K562 (cell line): ENCODE results near the gene HSPB2. TPM values are rescaled to one million over a fixed set of nuclear protein-coding genes. Genes with fewer than 3 reads are reported as not detected.
A peak's percentile ranks its signal among the peaks of the same experiment; 100 is the strongest.

Experiments
- BRF1 ChIP-seq: IDR thresholded peaks from 3 replicates; pipeline ENCODE4 v1.6.1; 2011; ENCODE audit warnings: borderline replicate concordance, mild to moderate bottlenecking; ENCODE audit not compliant: insufficient read length; ENCODE audit errors: extremely low read depth
- CBFA2T3 ChIP-seq: fragments of 450-650 bp; IDR thresholded peaks from 2 replicates; pipeline ENCODE4 v1.6.1; 2017
- CHD2 ChIP-seq: IDR thresholded peaks from 2 replicates; pipeline ENCODE4 v1.6.1; 2011; ENCODE audit warnings: low read depth, low read length
- DACH1 ChIP-seq: fragments of 450-650 bp; IDR thresholded peaks from 2 replicates; pipeline ENCODE4 v1.6.1; 2018; ENCODE audit not compliant: partially characterized antibody
- ETV6 ChIP-seq, 3 experiments: fragments of 150-350 bp in 1 of 3; sonication (generic) in 1 of 3; formaldehyde crosslinking in 1 of 3; IDR thresholded peaks; 2 replicates each; pipeline versions ENCODE4 v1.6.1 to v1.8.0; 2014 to 2022; ENCODE audit warnings: borderline replicate concordance in 2 of 3, low read depth in 2 of 3, antibody characterized with exemption in 1 of 3, low read length in 1 of 3, mild to moderate bottlenecking in 1 of 3, missing genetic modification reagents in 1 of 3
- GABPB2 ChIP-seq: fragments of 250-450 bp; sonication (Bioruptor Pico); conservative IDR thresholded peaks from 2 replicates; pipeline ENCODE4 v1.5.1; 2021; ENCODE audit warnings: mild to moderate bottlenecking
- MAZ ChIP-seq, 2 experiments: fragments of 450-650 bp in 1 of 2; sonication (generic) in 1 of 2; formaldehyde crosslinking; IDR thresholded peaks in 1 of 2; conservative IDR thresholded peaks in 1 of 2; 2 replicates each; pipeline versions ENCODE4 v1.4.0 to v1.5.0; 2020; ENCODE audit warnings: mild to moderate bottlenecking in 1 of 2, missing genetic modification reagents in 1 of 2
- MCM2 ChIP-seq: fragments of 450-650 bp; IDR thresholded peaks from 2 replicates; pipeline ENCODE4 v1.6.1; 2017; ENCODE audit warnings: low read depth, mild to moderate bottlenecking
- MTA3 ChIP-seq: fragments of 450-650 bp; formaldehyde crosslinking; IDR thresholded peaks from 2 replicates; pipeline ENCODE4 v1.6.1; 2017; ENCODE audit warnings: mild to moderate bottlenecking, borderline replicate concordance
- NR1H2 ChIP-seq: sonication (generic); formaldehyde crosslinking; IDR thresholded peaks from 2 replicates; pipeline ENCODE4 v1.4.0; 2020; ENCODE audit warnings: mild to moderate bottlenecking, missing genetic modification reagents
- RAD51 ChIP-seq: fragments of 450-650 bp; IDR thresholded peaks from 2 replicates; pipeline ENCODE4 v1.7.1; 2016; ENCODE audit warnings: low read depth, mild to moderate bottlenecking, borderline replicate concordance
- SNRNP70 ChIP-seq: fragments of 200-400 bp; formaldehyde crosslinking; optimal IDR thresholded peaks from 2 replicates; pipeline ENCODE3; 2017; ENCODE audit warnings: low read depth, low read length
- SP2 ChIP-seq: IDR thresholded peaks from 2 replicates; pipeline ENCODE4 v1.6.1; 2011; ENCODE audit warnings: mild to moderate bottlenecking, low read depth, low read length, moderate library complexity; ENCODE audit not compliant: poor library complexity, severe bottlenecking; ENCODE audit errors: extremely low read depth
- TEAD2 ChIP-seq: fragments of 450-650 bp; IDR thresholded peaks from 2 replicates; pipeline ENCODE4 v1.6.1; 2016; ENCODE audit warnings: missing genetic modification characterization, control low read depth, missing compliant biosample characterization
- ZNF232 ChIP-seq: sonication (generic); formaldehyde crosslinking; IDR thresholded peaks from 2 replicates; pipeline ENCODE4 v1.8.0; 2022; ENCODE audit warnings: mild to moderate bottlenecking, missing genetic modification reagents
- ZNF354B ChIP-seq: fragments of 250-450 bp; sonication (Bioruptor Pico); IDR thresholded peaks from 2 replicates; pipeline ENCODE4 v1.4.0; 2020
- ZNF445 ChIP-seq: fragments of 250-450 bp; sonication (Bioruptor Pico); IDR thresholded peaks from 2 replicates; pipeline ENCODE4 v1.4.0; 2020; ENCODE audit warnings: low read depth, mild to moderate bottlenecking, moderate library complexity
- ZNF696 ChIP-seq: fragments of 250-450 bp; sonication (Bioruptor Pico); conservative IDR thresholded peaks from 2 replicates; pipeline ENCODE4 v1.4.0; 2020; ENCODE audit warnings: mild to moderate bottlenecking, moderate library complexity
- polyA plus RNA-seq, 8 experiments: library from polyadenylated mRNA; depleted of rRNA in 4 of 8; stranded (reverse) in 5 of 8; unstranded in 3 of 8; fragments of >200 nt; fragmentation: Nextera tagmentation in 2 of 8; fragmentation: Illumina TruSeq in 1 of 8; extraction: Ambion mirVana in 2 of 8; extraction: Trizol in 1 of 8; gene quantifications; 2 replicates each; pipeline versions ENCODE4 v1.2.1 to v1.2.3, GENCODE V29; 2011 to 2014; ENCODE audit warnings: inconsistent platforms in 1 of 8, missing spikeins in 1 of 8
- total RNA-seq, 7 experiments: library from RNA; depleted of rRNA in 6 of 7; stranded (reverse); fragments of >200 nt in 6 of 7; fragmentation: Illumina TruSeq in 2 of 7; extraction: Trizol in 2 of 7; gene quantifications; 2 replicates each; pipeline versions ENCODE4 v1.2.1 to v1.2.3, GENCODE V29; 2011 to 2021; ENCODE audit warnings: low replicate concordance in 1 of 7
- TF ChIP-seq, protein P1 (sequence below): fragments of 250-450 bp; sonication (Bioruptor Pico); IDR thresholded peaks from 2 replicates; pipeline ENCODE4 v1.5.0; 2020; ENCODE audit warnings: mild to moderate bottlenecking
- TF ChIP-seq, protein P2 (sequence below): fragments of 200-400 bp; formaldehyde crosslinking; IDR thresholded peaks from 2 replicates; pipeline ENCODE4 v1.6.1; 2017; ENCODE audit warnings: mild to moderate bottlenecking, low read depth, low read length, moderate library complexity
- TF ChIP-seq, protein P3 (sequence below): IDR thresholded peaks from 2 replicates; pipeline ENCODE4 v1.6.1; 2014; ENCODE audit warnings: antibody characterized with exemption
- TF ChIP-seq, protein P4 (sequence below): fragments of 250-450 bp; sonication (Bioruptor Pico); IDR thresholded peaks from 2 replicates; pipeline ENCODE4 v1.4.0; 2020; ENCODE audit warnings: mild to moderate bottlenecking, moderate library complexity

The HSPB2 gene
- total and polyA plus RNA-seq, 9 of the 15 experiments (the other 6 are each of a cell fraction or from before 2014, with no cell fraction given): 0.06 to 0.35 (median 0.11) TPM; not detected in 5

DNA sequence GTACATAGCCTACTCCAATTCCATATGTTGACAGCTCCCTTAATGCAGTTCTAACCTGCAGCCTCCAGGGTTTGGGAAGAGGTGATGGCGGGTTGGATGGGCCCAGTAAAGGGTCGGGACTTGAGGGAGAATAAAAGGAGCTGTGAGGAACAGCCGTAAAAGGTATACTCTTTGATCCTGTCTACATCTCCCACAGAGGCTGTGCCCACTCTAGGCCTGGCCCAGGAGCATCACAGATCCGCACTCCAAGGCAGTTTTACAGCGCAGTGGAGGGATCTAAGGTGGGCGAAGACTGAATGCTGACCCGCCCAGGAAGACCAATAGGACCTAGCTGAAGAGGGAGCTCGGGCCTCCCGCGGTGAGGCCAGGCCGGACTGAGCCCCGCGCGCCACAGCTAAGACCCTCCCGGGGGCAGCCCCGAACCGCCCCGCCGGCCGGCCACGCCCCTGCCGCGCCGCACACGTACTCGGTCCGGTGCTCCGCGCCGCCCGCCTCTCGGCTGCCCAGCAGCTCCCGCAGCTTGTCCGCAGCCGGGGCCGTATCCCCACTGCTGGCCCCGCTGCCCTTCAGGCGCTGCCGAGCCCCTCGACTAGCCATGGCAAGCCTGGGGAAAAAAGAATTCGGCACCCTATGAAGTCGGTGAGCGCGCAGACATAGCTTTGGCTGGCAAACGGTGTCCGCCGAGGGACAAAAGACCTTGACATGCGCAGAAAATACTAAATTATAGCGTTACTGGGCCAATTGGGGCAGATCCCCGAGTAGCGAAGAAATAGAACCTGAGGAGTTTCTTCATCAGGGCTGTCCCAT is 41.4 kb upstream of the HSPB2 start, which contains the start of gene ALG9 (continued):
- TF ChIP-seq RAD51 (no peak), ZNF354B (no peak), CHD2 (no peak), CBFA2T3 (no peak), ZNF232 (no peak), ETV6 (IDR thresholded peaks at IDR 0.05; ENCODE audit: borderline replicate concordance in 1 of 2, low read depth in 2 of 2, low read length in 1 of 2) (no peak), ETV6 (CRISPR knock-in tag; IDR thresholded peaks at IDR 0.05; ENCODE audit: borderline replicate concordance) (no peak), MCM2 (no peak), SP2 (no peak), GABPB2 (no peak), NR1H2 (CRISPR knock-in tag) (no peak), DACH1 (peak; percentile 10), BRF1 (no peak), TEAD2 (tag) (no peak), SNRNP70 (no peak), MAZ (CRISPR knock-in tag; conservative IDR thresholded peaks at IDR 0.05 in 1 of 2, IDR thresholded peaks at IDR 0.05 in 1 of 2) (peak; percentile 62 to 77; a peak in 3 of 4 replicates), MTA3 (peak; percentile 99), ZNF445 (CRISPR knock-in tag) (no peak), ZNF696 (CRISPR knock-in tag) (no peak)
- TF ChIP-seq, protein P1, sequence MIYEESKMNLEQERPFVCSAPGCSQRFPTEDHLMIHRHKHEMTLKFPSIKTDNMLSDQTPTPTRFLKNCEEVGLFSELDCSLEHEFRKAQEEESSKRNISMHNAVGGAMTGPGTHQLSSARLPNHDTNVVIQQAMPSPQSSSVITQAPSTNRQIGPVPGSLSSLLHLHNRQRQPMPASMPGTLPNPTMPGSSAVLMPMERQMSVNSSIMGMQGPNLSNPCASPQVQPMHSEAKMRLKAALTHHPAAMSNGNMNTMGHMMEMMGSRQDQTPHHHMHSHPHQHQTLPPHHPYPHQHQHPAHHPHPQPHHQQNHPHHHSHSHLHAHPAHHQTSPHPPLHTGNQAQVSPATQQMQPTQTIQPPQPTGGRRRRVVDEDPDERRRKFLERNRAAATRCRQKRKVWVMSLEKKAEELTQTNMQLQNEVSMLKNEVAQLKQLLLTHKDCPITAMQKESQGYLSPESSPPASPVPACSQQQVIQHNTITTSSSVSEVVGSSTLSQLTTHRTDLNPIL (CRISPR knock-in tag): no peak
- TF ChIP-seq, protein P2, sequence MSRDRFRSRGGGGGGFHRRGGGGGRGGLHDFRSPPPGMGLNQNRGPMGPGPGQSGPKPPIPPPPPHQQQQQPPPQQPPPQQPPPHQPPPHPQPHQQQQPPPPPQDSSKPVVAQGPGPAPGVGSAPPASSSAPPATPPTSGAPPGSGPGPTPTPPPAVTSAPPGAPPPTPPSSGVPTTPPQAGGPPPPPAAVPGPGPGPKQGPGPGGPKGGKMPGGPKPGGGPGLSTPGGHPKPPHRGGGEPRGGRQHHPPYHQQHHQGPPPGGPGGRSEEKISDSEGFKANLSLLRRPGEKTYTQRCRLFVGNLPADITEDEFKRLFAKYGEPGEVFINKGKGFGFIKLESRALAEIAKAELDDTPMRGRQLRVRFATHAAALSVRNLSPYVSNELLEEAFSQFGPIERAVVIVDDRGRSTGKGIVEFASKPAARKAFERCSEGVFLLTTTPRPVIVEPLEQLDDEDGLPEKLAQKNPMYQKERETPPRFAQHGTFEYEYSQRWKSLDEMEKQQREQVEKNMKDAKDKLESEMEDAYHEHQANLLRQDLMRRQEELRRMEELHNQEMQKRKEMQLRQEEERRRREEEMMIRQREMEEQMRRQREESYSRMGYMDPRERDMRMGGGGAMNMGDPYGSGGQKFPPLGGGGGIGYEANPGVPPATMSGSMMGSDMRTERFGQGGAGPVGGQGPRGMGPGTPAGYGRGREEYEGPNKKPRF: no peak
- TF ChIP-seq, protein P3, sequence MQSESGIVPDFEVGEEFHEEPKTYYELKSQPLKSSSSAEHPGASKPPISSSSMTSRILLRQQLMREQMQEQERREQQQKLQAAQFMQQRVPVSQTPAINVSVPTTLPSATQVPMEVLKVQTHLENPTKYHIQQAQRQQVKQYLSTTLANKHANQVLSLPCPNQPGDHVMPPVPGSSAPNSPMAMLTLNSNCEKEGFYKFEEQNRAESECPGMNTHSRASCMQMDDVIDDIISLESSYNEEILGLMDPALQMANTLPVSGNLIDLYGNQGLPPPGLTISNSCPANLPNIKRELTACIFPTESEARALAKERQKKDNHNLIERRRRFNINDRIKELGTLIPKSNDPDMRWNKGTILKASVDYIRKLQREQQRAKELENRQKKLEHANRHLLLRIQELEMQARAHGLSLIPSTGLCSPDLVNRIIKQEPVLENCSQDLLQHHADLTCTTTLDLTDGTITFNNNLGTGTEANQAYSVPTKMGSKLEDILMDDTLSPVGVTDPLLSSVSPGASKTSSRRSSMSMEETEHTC: 0 out of 2 replicates have a peak, but pooled peaks have one; percentile 24
- TF ChIP-seq, protein P4, sequence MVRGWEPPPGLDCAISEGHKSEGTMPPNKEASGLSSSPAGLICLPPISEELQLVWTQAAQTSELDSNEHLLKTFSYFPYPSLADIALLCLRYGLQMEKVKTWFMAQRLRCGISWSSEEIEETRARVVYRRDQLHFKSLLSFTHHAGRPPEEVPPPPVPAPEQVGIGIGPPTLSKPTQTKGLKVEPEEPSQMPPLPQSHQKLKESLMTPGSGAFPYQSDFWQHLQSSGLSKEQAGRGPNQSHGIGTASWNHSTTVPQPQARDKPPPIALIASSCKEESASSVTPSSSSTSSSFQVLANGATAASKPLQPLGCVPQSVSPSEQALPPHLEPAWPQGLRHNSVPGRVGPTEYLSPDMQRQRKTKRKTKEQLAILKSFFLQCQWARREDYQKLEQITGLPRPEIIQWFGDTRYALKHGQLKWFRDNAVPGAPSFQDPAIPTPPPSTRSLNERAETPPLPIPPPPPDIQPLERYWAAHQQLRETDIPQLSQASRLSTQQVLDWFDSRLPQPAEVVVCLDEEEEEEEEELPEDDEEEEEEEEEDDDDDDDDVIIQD: no peak
